HG03521 (cell line): ENCODE data around the gene CCDC102B.
"Not testable (repeated sequence)": the region's sequence is repeated elsewhere in the genome, so short reads cannot be mapped to it uniquely, and the experiment has no call there.

ENCODE experiments used
- ATAC-seq: cut with Tn5 transposase; IDR thresholded peaks from one replicate; pipeline ENCODE4 v1.9.1; 2021; ENCODE audit warnings: mild to moderate bottlenecking, moderate library complexity; ENCODE audit not compliant: unreplicated experiment

CCDC102B gene

GRCh38 chr18:68797871-68798270 is at the start of gene CCDC102B:
CCDC102B (plus strand) TSS chr18:68798080; CDS start chr18:68836764, 38,684 bp downstream.
- no peak for ATAC-seq

GRCh38 chr18:68757126-68757525 is 40.8 kb upstream of the CCDC102B start:
- no peak for ATAC-seq

- no peak for ATAC-seq
Observed at GRCh38 chr18:68759308-68759707, 38.6 kb upstream of the CCDC102B start.

- no peak for ATAC-seq
Observed at GRCh38 chr18:68763083-68763482, 34.8 kb upstream of the CCDC102B start.

- no peak for ATAC-seq
Observed at GRCh38 chr18:68764016-68764415, 33.9 kb upstream of the CCDC102B start.

GRCh38 chr18:68766433-68766832 is 31.4 kb upstream of the CCDC102B start:
- ATAC-seq = no peak

GRCh38 chr18:68769461-68769860 is 28.4 kb upstream of the CCDC102B start:
- ATAC-seq = no peak

GRCh38 chr18:68772268-68772667 is 25.6 kb upstream of the CCDC102B start:
- no peak for ATAC-seq

- ATAC-seq = no peak
Observed at GRCh38 chr18:68778280-68778886, 19.5 kb upstream of the CCDC102B start.

GRCh38 chr18:68779169-68779568 is 18.7 kb upstream of the CCDC102B start:
- ATAC-seq = no peak

- ATAC-seq = no peak
Observed at GRCh38 chr18:68780802-68781635, 16.9 kb upstream of the CCDC102B start.

- ATAC-seq = no peak
Observed at GRCh38 chr18:68783506-68783905, 14.4 kb upstream of the CCDC102B start.

GRCh38 chr18:68784071-68784470 is 13.8 kb upstream of the CCDC102B start:
- no peak for ATAC-seq

- not testable (repeated sequence) for ATAC-seq
Observed at GRCh38 chr18:68790290-68790689, 7.6 kb upstream of the CCDC102B start.

GRCh38 chr18:68791801-68792200 is 6.1 kb upstream of the CCDC102B start:
- ATAC-seq = no peak

GRCh38 chr18:68793951-68794350 is 3.9 kb upstream of the CCDC102B start:
- no peak for ATAC-seq

GRCh38 chr18:68796936-68797690 is 767 bp upstream of the CCDC102B start:
- ATAC-seq = no peak

- ATAC-seq = no peak
Observed at GRCh38 chr18:68800075-68800474, 2.2 kb downstream of the CCDC102B start.

- no peak for ATAC-seq
Observed at GRCh38 chr18:68803356-68803755, 5.5 kb downstream of the CCDC102B start.

GRCh38 chr18:68817584-68817983 is 19.7 kb downstream of the CCDC102B start:
- no peak for ATAC-seq

- no peak for ATAC-seq
Observed at GRCh38 chr18:68818584-68818983, 20.7 kb downstream of the CCDC102B start.

- no peak for ATAC-seq
Observed at GRCh38 chr18:68822926-68823325, 25.0 kb downstream of the CCDC102B start.
